ENCODE measurements around the gene AHRR.
"Not testable (repeated sequence)": the region's sequence is repeated elsewhere in the genome, so short reads cannot be mapped to it uniquely, and the experiment has no call there.

The AHRR gene

GRCh38 chr5:359301-359897 is 37.9 kb downstream of the AHRR start:
- H3K27ac ChIP-seq: no peak overlapping the region

GRCh38 chr5:360257-361027 is 38.9 kb downstream of the AHRR start:
- peak overlapping the region in 1 of 21 experiments; percentile 35 for H3K27ac ChIP-seq
- no peak overlapping the region for H3K4me3 ChIP-seq

More at GRCh38 chr5:359301-359897, 37.9 kb downstream of the AHRR start:
- no peak overlapping the region for H3K4me3 ChIP-seq

GRCh38 chr5:362189-362588 is 40.7 kb downstream of the AHRR start:
- no peak overlapping the region for H3K27ac ChIP-seq
- H3K4me3 ChIP-seq: no peak overlapping the region

GRCh38 chr5:362978-363765 is 41.7 kb downstream of the AHRR start:
- H3K27ac ChIP-seq: no peak overlapping the region
- H3K4me3 ChIP-seq: no peak overlapping the region

GRCh38 chr5:364497-364896 is 43.0 kb downstream of the AHRR start:
- H3K4me3 ChIP-seq: no peak overlapping the region
- no peak overlapping the region for H3K27ac ChIP-seq

GRCh38 chr5:366541-367357 is 45.2 kb downstream of the AHRR start:
- Histone ChIP-seq H3K27ac (peak overlapping the region in 3 of 21 experiments; percentile 18 to 82 (median 59)), H3K4me3 (no peak overlapping the region)

GRCh38 chr5:367358-368130 is 46.0 kb downstream of the AHRR start:
- H3K27ac ChIP-seq: peak overlapping the region in 6 of 21 experiments; percentile 15 to 82 (median 23)
- H3K4me3 ChIP-seq: no peak overlapping the region

- Histone ChIP-seq H3K27ac (peak overlapping the region in 7 of 21 experiments; percentile 24 to 82 (median 46)), H3K4me3 (no peak overlapping the region)
Measured at GRCh38 chr5:368183-369084, 46.9 kb downstream of the AHRR start.

GRCh38 chr5:369151-369868 is 47.8 kb downstream of the AHRR start:
- Histone ChIP-seq H3K27ac (peak overlapping the region in 6 of 21 experiments; percentile 26 to 82 (median 46)), H3K4me3 (no peak overlapping the region)

- peak overlapping the region in 3 of 21 experiments; percentile 26 to 82 (median 66) for H3K27ac ChIP-seq
- not testable (repeated sequence) for H3K4me3 ChIP-seq
Measured at GRCh38 chr5:369869-370236, 48.3 kb downstream of the AHRR start.

GRCh38 chr5:370311-370958 is 48.9 kb downstream of the AHRR start:
- H3K4me3 ChIP-seq: no peak overlapping the region
- H3K27ac ChIP-seq: peak overlapping the region in 1 of 21 experiments; percentile 94

GRCh38 chr5:370959-371810 is 49.7 kb downstream of the AHRR start:
- H3K27ac ChIP-seq: peak overlapping the region in 4 of 21 experiments; percentile 78 to 94 (median 89)
- H3K4me3 ChIP-seq: no peak overlapping the region

GRCh38 chr5:371811-372555 is 50.5 kb downstream of the AHRR start:
- Histone ChIP-seq H3K4me3 (no peak overlapping the region), H3K27ac (peak overlapping the region in 7 of 21 experiments; percentile 21 to 94 (median 85))

- Histone ChIP-seq H3K4me3 (no peak overlapping the region), H3K27ac (peak overlapping the region in 10 of 21 experiments; percentile 15 to 94 (median 82))
Measured at GRCh38 chr5:372556-372995, 51.1 kb downstream of the AHRR start.
